Retinal pigment epithelial cell (primary cell): ENCODE measurements around the gene HNRNPU.

Experiments
- DNase-seq: peaks from one replicate; pipeline ENCODE4 v3.0.0-alpha.2; 2010; ENCODE audit warnings: low read depth
- H3K4me3 ChIP-seq: 2 replicates; pipeline ENCODE4 v1.5.1; 2011; ENCODE audit warnings: mild to moderate bottlenecking, low read length, control low read depth, moderate library complexity
- TF ChIP-seq, protein P1 (sequence below): conservative IDR thresholded peaks from 2 replicates; pipeline ENCODE4 v1.5.1; 2011; ENCODE audit warnings: low read depth, low read length, control low read depth, inconsistent platforms

HNRNPU gene

GRCh38 chr1:244863491-244864252 is 671 bp downstream of the HNRNPU start:
- TF ChIP-seq, protein P1, sequence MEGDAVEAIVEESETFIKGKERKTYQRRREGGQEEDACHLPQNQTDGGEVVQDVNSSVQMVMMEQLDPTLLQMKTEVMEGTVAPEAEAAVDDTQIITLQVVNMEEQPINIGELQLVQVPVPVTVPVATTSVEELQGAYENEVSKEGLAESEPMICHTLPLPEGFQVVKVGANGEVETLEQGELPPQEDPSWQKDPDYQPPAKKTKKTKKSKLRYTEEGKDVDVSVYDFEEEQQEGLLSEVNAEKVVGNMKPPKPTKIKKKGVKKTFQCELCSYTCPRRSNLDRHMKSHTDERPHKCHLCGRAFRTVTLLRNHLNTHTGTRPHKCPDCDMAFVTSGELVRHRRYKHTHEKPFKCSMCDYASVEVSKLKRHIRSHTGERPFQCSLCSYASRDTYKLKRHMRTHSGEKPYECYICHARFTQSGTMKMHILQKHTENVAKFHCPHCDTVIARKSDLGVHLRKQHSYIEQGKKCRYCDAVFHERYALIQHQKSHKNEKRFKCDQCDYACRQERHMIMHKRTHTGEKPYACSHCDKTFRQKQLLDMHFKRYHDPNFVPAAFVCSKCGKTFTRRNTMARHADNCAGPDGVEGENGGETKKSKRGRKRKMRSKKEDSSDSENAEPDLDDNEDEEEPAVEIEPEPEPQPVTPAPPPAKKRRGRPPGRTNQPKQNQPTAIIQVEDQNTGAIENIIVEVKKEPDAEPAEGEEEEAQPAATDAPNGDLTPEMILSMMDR: no peak
- H3K4me3 ChIP-seq: peak overlapping the region; percentile 82
- DNase-seq: no peak

DNA sequence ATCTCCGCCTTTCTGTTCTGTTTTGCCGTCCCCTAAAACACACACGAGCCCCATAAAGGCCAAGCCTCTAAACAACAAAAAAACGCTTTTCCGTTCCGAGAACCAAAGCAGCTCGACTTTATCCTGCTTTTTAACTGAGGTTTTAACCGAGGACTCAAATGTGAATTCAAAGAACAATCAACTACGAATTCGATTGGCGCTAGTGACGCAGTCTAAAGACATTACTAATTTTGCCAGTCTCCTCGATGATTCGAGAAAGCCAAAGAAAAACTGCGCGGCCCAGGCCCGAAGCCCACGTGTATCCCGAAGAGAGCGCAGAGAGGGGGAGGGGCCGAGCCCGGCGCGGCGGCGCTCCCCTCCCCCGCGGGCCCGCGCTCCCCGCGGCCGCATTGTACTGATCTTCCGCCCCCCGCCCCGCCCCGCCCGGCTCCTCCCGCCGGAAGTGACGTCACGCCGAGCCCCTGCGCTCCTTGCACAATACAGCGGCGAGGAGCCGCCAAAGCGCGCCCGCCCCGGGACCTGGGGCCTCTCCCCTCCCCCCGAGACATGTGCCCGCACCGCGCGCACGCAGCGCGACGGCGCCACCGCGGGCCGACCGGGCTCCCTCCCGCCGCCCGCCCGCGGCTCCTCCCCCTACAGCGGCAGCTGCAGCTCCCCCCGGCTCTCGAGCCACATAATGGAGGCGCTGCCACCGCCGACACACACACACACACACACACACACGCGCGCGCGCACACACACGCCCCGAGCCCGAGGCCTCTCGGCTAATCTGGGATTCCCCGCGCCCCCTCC is 1.4 kb downstream of the HNRNPU start:
- DNase-seq: peak; percentile 54
- TF ChIP-seq, protein P1: no peak

DNA sequence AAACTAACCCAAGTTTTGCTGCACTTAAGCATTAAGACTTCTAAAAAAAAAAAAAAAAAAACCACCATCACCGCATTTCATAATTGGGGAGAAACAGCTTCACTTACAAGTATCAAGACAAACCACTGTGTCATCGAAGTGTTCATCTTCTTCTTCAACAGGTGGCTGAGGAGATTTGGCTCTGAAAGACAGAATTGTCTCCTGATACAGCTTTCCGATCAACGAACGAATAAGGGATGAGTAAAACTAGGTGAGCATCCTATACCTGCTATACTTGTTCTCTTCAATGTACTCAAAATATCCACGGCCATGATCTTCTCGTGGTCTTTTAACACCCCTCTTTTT is 2.0 kb downstream of the HNRNPU start:
- DNase-seq: no peak
- TF ChIP-seq, protein P1: no peak
- peak overlapping the region; percentile 82 for H3K4me3 ChIP-seq

More for the DNA sequence above, 1.4 kb downstream of the HNRNPU start:
- H3K4me3 ChIP-seq: peak overlapping the region; percentile 82

DNA sequence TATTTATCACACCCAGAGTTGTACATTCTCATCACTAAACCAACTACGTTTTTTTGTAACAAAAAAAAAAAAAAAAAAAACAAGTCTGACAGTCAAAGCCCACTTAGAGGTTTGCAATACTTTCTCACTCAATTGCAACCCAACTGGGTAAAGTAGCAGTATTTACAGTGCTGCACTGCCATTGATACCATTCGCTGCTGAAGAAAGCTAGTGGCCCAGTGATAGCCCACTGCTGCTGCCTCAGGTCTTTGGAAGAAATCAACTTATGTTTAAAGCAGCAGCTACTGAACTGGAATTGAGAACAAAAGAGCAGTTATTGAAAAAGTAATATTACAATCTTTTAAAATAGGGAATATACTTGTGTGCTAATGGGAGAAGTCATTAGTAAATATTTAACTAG is 2.7 kb downstream of the HNRNPU start:
- DNase-seq: no peak
- TF ChIP-seq, protein P1: no peak
- peak overlapping the region; percentile 82 for H3K4me3 ChIP-seq

DNA sequence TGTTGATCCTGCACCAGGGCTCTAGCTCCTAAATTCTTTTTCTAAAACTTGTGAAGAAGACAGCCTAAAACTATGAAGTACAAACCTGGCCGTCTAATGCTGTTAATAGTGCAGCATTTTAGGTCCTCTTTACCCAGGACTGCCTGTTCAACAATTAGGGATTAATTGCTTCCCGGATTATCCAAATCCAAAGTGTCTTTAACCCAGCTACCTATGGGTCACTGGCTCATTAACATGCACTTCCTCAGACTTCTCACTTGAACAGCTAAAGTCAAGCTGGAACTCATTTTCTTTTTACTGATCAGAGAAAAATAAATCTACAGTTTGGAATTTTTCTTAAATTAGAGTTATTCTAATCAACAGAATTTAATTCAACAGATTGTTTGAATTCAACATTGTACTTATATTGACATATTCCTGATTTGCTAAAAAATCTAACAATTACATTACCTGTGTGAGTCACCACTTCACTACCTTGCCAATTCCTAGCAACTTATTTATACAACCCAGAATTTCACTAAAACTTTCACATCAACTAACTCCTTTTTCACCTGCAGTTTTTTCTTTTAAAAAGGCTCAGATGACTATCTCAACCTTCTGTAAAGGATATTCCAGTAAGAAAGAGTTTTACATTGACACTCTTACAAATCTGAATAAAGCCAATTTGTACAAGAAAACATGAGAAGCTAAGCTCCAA is 3.3 kb downstream of the HNRNPU start:
- no peak for DNase-seq
- H3K4me3 ChIP-seq: peak overlapping the region; percentile 82
- TF ChIP-seq, protein P1: no peak

DNA sequence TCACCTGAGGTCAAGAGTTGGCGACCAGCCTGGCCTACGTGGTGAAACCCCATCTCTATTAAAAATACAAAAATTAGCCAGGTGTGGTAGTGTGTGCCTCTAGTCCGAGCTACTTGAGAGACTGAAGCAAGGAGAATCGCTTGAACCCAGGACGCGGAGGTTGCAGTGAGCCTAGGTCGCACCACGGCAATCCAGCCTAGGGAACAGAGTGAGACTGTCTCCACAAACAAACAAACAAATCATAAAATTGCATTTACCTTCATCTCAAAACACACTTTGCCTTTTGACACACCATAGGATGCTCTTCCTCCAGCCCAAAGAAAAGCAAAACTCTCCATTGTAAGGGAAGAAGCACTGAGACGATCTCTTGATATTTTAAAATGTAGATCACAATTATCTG is 4.3 kb downstream of the HNRNPU start:
- no peak for DNase-seq

More for the DNA sequence above, 4.3 kb downstream of the HNRNPU start:
- no peak overlapping the region for H3K4me3 ChIP-seq
- TF ChIP-seq, protein P1: no peak
